IMR-90 (cell line): Measurements from ENCODE around the gene CNTFR. TPM values are rescaled to one million over a fixed set of nuclear protein-coding genes. Genes with fewer than 3 reads are reported as not detected.

Source experiments
- ATAC-seq: fragments of 200-7000 bp; cut with Tn5 transposase; 2 replicates; pipeline ENCODE4 v1.9.1; 2020; ENCODE audit warnings: low read depth, mild to moderate bottlenecking, moderate library complexity
- BruUV-seq: library from RNA; stranded (reverse); fragments of 400-500 nt; replicated peaks from 2 replicates; lab custom pipeline; 2021; lab: Mats Ljungman, UMichigan
- CTCF ChIA-PET: fragments of 300-600 bp; formaldehyde crosslinking; extraction: SDS; loops from one replicate; lab custom pipeline; 2021; ENCODE audit warnings: antibody characterized with exemption; lab: Yijun Ruan, JAX
- POLR2A ChIA-PET: fragments of 300-600 bp; sonication (Branson Sonifier 250); formaldehyde crosslinking; loops from one replicate; lab custom pipeline; 2022; ENCODE audit warnings: antibody characterized with exemption; ENCODE audit not compliant: unreplicated experiment; lab: Charles Lee
- DNase-seq: peaks from one replicate; pipeline ENCODE4 v3.0.0; 2013
- H2AFZ ChIP-seq: replicated peaks from 2 replicates; pipeline ENCODE3; 2013; ENCODE audit warnings: low read length, mild to moderate bottlenecking; ENCODE audit not compliant: poor library complexity
- H2AK5ac ChIP-seq: 2 replicates; pipeline ENCODE4 v1.6.1; 2013; ENCODE audit warnings: low read depth, low read length, inconsistent platforms
- H2AK9ac ChIP-seq: replicated peaks from 2 replicates; pipeline ENCODE3; 2013; ENCODE audit warnings: mild to moderate bottlenecking, low read depth, low read length, moderate library complexity; ENCODE audit not compliant: poor library complexity
- H2BK120ac ChIP-seq: 2 replicates; pipeline ENCODE4 v1.6.1; 2013; ENCODE audit warnings: low read depth, low read length, inconsistent platforms
- H2BK15ac ChIP-seq: 3 replicates; pipeline ENCODE4 v1.6.1; 2013; ENCODE audit warnings: low read depth, low read length, inconsistent platforms
- H2BK20ac ChIP-seq: 2 replicates; pipeline ENCODE4 v1.6.1; 2013; ENCODE audit warnings: low read depth, mild to moderate bottlenecking, inconsistent platforms, low read length, moderate library complexity
- H2BK5ac ChIP-seq: 2 replicates; pipeline ENCODE4 v1.6.1; 2013; ENCODE audit warnings: mild to moderate bottlenecking, low read depth, low read length, inconsistent platforms; ENCODE audit not compliant: poor library complexity, severe bottlenecking
- H3K14ac ChIP-seq: replicated peaks from 2 replicates; pipeline ENCODE4 v1.6.1; 2013; ENCODE audit warnings: low read depth, low read length, inconsistent platforms
- H3K18ac ChIP-seq: 2 replicates; pipeline ENCODE4 v1.6.1; 2013; ENCODE audit warnings: low read depth, low read length, control low read depth
- H3K23ac ChIP-seq: 2 replicates; pipeline ENCODE4 v1.6.1; 2013; ENCODE audit warnings: low read depth, low read length, inconsistent platforms
- H3K27ac ChIP-seq: 2 replicates; pipeline ENCODE4 v1.5.1; 2013; ENCODE audit warnings: mild to moderate bottlenecking, control low read depth, low read length; ENCODE audit not compliant: insufficient read depth
- H3K27me3 ChIP-seq: 2 replicates; pipeline ENCODE4 v1.6.1; 2013; ENCODE audit warnings: low read length; ENCODE audit not compliant: control insufficient read depth, insufficient read depth
- H3K36me3 ChIP-seq: 2 replicates; pipeline ENCODE4 v1.6.1; 2013; ENCODE audit warnings: low read length, mixed read lengths; ENCODE audit not compliant: control insufficient read depth, insufficient read depth
- H3K4ac ChIP-seq: 2 replicates; pipeline ENCODE4 v1.6.1; 2013; ENCODE audit warnings: low read depth, low read length, inconsistent platforms
- H3K4me1 ChIP-seq: 2 replicates; pipeline ENCODE4 v1.6.1; 2013; ENCODE audit warnings: low read length, mixed read lengths; ENCODE audit not compliant: control insufficient read depth, insufficient read depth
- H3K4me2 ChIP-seq: 2 replicates; pipeline ENCODE4 v1.6.1; 2013; ENCODE audit warnings: low read depth, mild to moderate bottlenecking, control low read depth, low read length, moderate library complexity
- H3K4me3 ChIP-seq: 2 replicates; pipeline ENCODE4 v1.5.1; 2013; ENCODE audit warnings: low read depth, mild to moderate bottlenecking, control low read depth, low read length, moderate library complexity; ENCODE audit not compliant: insufficient read depth
- H3K56ac ChIP-seq: 2 replicates; pipeline ENCODE4 v1.6.1; 2013; ENCODE audit warnings: low read length, inconsistent platforms; ENCODE audit not compliant: insufficient read depth; ENCODE audit errors: extremely low read depth
- H3K79me1 ChIP-seq, 2 experiments: 2 replicates each; pipeline ENCODE4 v1.6.1; 2013; ENCODE audit warnings: low read length in 2 of 2, inconsistent platforms in 1 of 2, low read depth in 1 of 2
- H3K9ac ChIP-seq: 2 replicates; pipeline ENCODE4 v1.6.1; 2013; ENCODE audit warnings: low read depth, low read length, control low read depth
- H3K9me1 ChIP-seq: 2 replicates; pipeline ENCODE4 v1.6.1; 2013; ENCODE audit warnings: low read length, inconsistent platforms; ENCODE audit not compliant: insufficient read depth
- H3K9me3 ChIP-seq: 2 replicates; pipeline ENCODE4 v1.6.1; 2013; ENCODE audit warnings: low read length; ENCODE audit not compliant: control insufficient read depth, insufficient read depth
- H4K20me1 ChIP-seq: 2 replicates; pipeline ENCODE4 v1.6.1; 2013; ENCODE audit warnings: low read length, inconsistent platforms; ENCODE audit not compliant: insufficient read depth
- H4K5ac ChIP-seq: 2 replicates; pipeline ENCODE4 v1.6.1; 2013; ENCODE audit warnings: mild to moderate bottlenecking, low read depth, low read length, control low read depth
- H4K8ac ChIP-seq, 2 experiments: 2 replicates each; pipeline ENCODE4 v1.6.1; 2013; ENCODE audit warnings: low read depth in 2 of 2, low read length in 2 of 2, control low read depth in 1 of 2, inconsistent platforms in 1 of 2
- H4K91ac ChIP-seq: 2 replicates; pipeline ENCODE4 v1.6.1; 2013; ENCODE audit warnings: low read depth, low read length, inconsistent platforms; ENCODE audit not compliant: insufficient read depth
- CEBPB ChIP-seq: IDR thresholded peaks from 2 replicates; pipeline ENCODE4 v1.6.1; 2012; ENCODE audit warnings: low read depth, low read length, improper control_type of control experiment
- CHD1 ChIP-seq: IDR thresholded peaks from 2 replicates; pipeline ENCODE4 v1.6.1; 2012; ENCODE audit warnings: low read depth, low read length, improper control_type of control experiment
- FOS ChIP-seq: fragments of 150-350 bp; IDR thresholded peaks from 2 replicates; pipeline ENCODE4 v1.6.1; 2016; ENCODE audit warnings: low read depth, low read length
- MAFK ChIP-seq: IDR thresholded peaks from 2 replicates; pipeline ENCODE4 v1.6.1; 2012; ENCODE audit warnings: low read depth, low read length, improper control_type of control experiment
- MXI1 ChIP-seq: IDR thresholded peaks from 2 replicates; pipeline ENCODE4 v1.6.1; 2012; ENCODE audit warnings: low read depth, mild to moderate bottlenecking, low read length, moderate library complexity, borderline replicate concordance
- POLR2A ChIP-seq: IDR thresholded peaks from 2 replicates; pipeline ENCODE4 v1.6.1; 2012; ENCODE audit warnings: mild to moderate bottlenecking, low read depth, low read length
- WGBS, 2 experiments: methylation state at CpG; one replicate each; pipeline versions ENCODE4 v1.1.5 to v1.1.7; 2013; ENCODE audit warnings: missing lambda C conversion rate in 2 of 2; ENCODE audit not compliant: insufficient read length in 1 of 2; ENCODE audit errors: extremely low coverage in 2 of 2; 5-methylcytosine and 5-hydroxymethylcytosine counted together
- dilution Hi-C: fragments of 300-500 bp; cut with HindIII; formaldehyde crosslinking; loops from one replicate; pipeline ENCODE4 v1.14.3; 2018; ENCODE audit warnings: low sequenced_read_pairs; ENCODE audit not compliant: unreplicated experiment
- in situ Hi-C: fragments of 300-500 bp; cut with MboI; formaldehyde crosslinking; loops from 3 replicates; pipeline ENCODE4 v1.14.3; 2019; ENCODE audit warnings: low sequenced_read_pairs, inconsistent platforms, mixed read lengths
- intact Hi-C: fragments of 100-400 bp; cut with micrococcal nuclease; formaldehyde crosslinking; loops from 2 replicates; pipeline ENCODE4 v1.10.0; 2022
- polyA plus RNA-seq, 3 experiments: library from polyadenylated mRNA; depleted of rRNA; stranded (reverse); fragments of >200 nt; gene quantifications; 2 replicates each; pipeline ENCODE4 v1.2.3, GENCODE V29; 2012; ENCODE audit warnings: low replicate concordance in 1 of 3
- total RNA-seq: library from RNA; depleted of rRNA; stranded (reverse); fragments of >200 nt; gene quantifications from 2 replicates; pipeline ENCODE4 v1.2.3, GENCODE V29; 2012
- TF ChIP-seq, protein P1 (sequence below): fragments of 150-350 bp; IDR thresholded peaks from 2 replicates; pipeline ENCODE4 v1.6.1; 2017; ENCODE audit warnings: mild to moderate bottlenecking, antibody characterized with exemption, low read length, low read depth

Gene CNTFR
- total and polyA plus RNA-seq, 2 of the 4 experiments (the other 2 are of a cell fraction), result not detected

DNA sequence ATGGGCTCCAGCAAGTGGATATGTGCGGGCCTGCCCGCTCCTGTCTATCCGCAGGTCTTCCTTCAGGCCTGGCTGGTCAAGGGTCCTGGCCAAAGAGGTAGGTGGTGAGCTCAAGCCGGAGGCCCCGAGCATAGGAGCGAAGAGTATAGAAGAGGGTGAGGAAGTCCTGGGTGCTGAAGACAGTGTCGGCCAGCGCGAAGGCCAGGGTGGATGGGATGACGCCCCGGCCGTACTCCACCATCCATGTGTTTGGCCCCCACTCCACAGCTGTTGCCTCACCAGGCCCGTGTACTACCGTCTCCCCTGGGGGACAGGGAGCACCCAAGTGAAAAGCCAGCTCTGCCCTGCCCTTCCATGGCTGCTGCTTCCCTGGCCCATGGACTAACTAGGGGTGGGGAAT, 46.0 kb upstream of the CNTFR start:
- no peak overlapping the region for H3K4ac ChIP-seq
- H3K9ac ChIP-seq, result no peak overlapping the region
- no peak overlapping the region for H3K56ac ChIP-seq
- no peak overlapping the region for H3K4me3 ChIP-seq
- no peak for ATAC-seq
- dilution Hi-C loops (no loop called here), in situ Hi-C loops (no loop called here), intact Hi-C loops (no loop called here)
- peaks cover 9% of the 10 kb centered on the region; the same call in 1 of the 2 replicates for H4K20me1 ChIP-seq
- ChIA-PET CTCF (no interaction called here), POLR2A (no interaction called here)
- peaks cover 7% of the 10 kb centered on the region for H3K27me3 ChIP-seq
- H3K27ac ChIP-seq, result no peak overlapping the region
- H2AK9ac ChIP-seq, result no peak overlapping the region
- H2BK120ac ChIP-seq, result no peak overlapping the region
- no peaks in the 10 kb centered on the region for H3K9me3 ChIP-seq
- H3K4me1 ChIP-seq, result peaks cover 4% of the 10 kb centered on the region
- H3K18ac ChIP-seq, result no peak overlapping the region
- no TSS peak for BruUV-seq
- H2AK5ac ChIP-seq, result no peak overlapping the region
- no peak overlapping the region for H3K14ac ChIP-seq
- H3K23ac ChIP-seq, result no peak overlapping the region
- 92% methylated on average over 3 of the region's 14 CpGs; no CpG with 5 or more reads in 1 of the 2 experiments for WGBS, 2 experiments
- H4K8ac ChIP-seq, result no peak overlapping the region
- H4K91ac ChIP-seq, result no peak overlapping the region
- H2BK5ac ChIP-seq, result no peak overlapping the region
- H3K4me2 ChIP-seq, result no peak overlapping the region
- TF ChIP-seq CHD1 (no peak), FOS (no peak), CEBPB (no peak), POLR2A (no peak), MXI1 (no peak), MAFK (no peak)
- TF ChIP-seq, protein P1, sequence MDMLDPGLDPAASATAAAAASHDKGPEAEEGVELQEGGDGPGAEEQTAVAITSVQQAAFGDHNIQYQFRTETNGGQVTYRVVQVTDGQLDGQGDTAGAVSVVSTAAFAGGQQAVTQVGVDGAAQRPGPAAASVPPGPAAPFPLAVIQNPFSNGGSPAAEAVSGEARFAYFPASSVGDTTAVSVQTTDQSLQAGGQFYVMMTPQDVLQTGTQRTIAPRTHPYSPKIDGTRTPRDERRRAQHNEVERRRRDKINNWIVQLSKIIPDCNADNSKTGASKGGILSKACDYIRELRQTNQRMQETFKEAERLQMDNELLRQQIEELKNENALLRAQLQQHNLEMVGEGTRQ, result no peak
- no peak overlapping the region for H4K5ac ChIP-seq
- H2BK20ac ChIP-seq, result no peak overlapping the region
- no peak overlapping the region for H2AFZ ChIP-seq
- H3K36me3 ChIP-seq, result peaks cover 6% of the 10 kb centered on the region
- peaks cover 13% of the 10 kb centered on the region; the same call in 1 of the 2 replicates for H3K9me1 ChIP-seq
- DNase-seq, result no peak
- no peak overlapping the region for H2BK15ac ChIP-seq
- H3K79me1 ChIP-seq, result peaks cover 13 to 36% of the 10 kb centered on the region in 2 experiments
